Neural cell (in vitro differentiated cells): ENCODE measurements around the gene SRD5A1. TPM values are rescaled to one million over a fixed set of nuclear protein-coding genes. Genes with fewer than 3 reads are reported as not detected.
A peak's percentile ranks its signal among the peaks of the same experiment; 100 is the strongest.

ENCODE experiments used
- H2AFZ ChIP-seq: fragments of 200-600, 300-800 bp; sonication (generic), shearing (Covaris generic); 2 replicates; pipeline ENCODE4 v1.6.0; 2014; ENCODE audit warnings: low read depth, mild to moderate bottlenecking, antibody characterized with exemption, low read length, moderate library complexity
- H3F3A ChIP-seq: fragments of 200-600 bp; shearing (Covaris generic); 2 replicates; pipeline ENCODE4 v1.6.1; 2016; ENCODE audit warnings: mild to moderate bottlenecking, moderate library complexity, mixed read lengths, antibody characterized with exemption, low read length; ENCODE audit not compliant: insufficient read depth, poor library complexity, severe bottlenecking
- H3K27ac ChIP-seq: fragments of 200-600, 300-800 bp; sonication (generic), shearing (Covaris generic); 2 replicates; pipeline ENCODE4 v1.5.1; 2014; ENCODE audit warnings: mild to moderate bottlenecking, low read length, moderate library complexity
- H3K27me3 ChIP-seq: fragments of 300-800, 200-600 bp; sonication (generic), shearing (Covaris generic); 2 replicates; pipeline ENCODE4 v1.6.0; 2014; ENCODE audit warnings: mild to moderate bottlenecking, low read depth, low read length, moderate library complexity; ENCODE audit not compliant: insufficient read depth
- H3K36me3 ChIP-seq: fragments of 300-800, 200-600 bp; sonication (generic), shearing (Covaris generic); 2 replicates; pipeline ENCODE4 v1.5.1; 2014; ENCODE audit warnings: mild to moderate bottlenecking, antibody characterized with exemption, low read length, moderate library complexity; ENCODE audit not compliant: insufficient read depth
- H3K4me2 ChIP-seq: fragments of 300-800, 200-600 bp; sonication (generic), shearing (Covaris generic); 2 replicates; pipeline ENCODE4 v1.6.0; 2014; ENCODE audit warnings: mild to moderate bottlenecking, low read length
- H3K4me3 ChIP-seq: fragments of 300-800, 200-600 bp; sonication (generic), shearing (Covaris generic); 2 replicates; pipeline ENCODE4 v1.5.1; 2014; ENCODE audit warnings: mild to moderate bottlenecking, low read length, moderate library complexity
- H3K79me2 ChIP-seq: fragments of 200-600 bp; shearing (Covaris generic); replicated peaks from 2 replicates; pipeline ENCODE4 v1.6.0; 2014; ENCODE audit warnings: mild to moderate bottlenecking, low read length, moderate library complexity; ENCODE audit not compliant: insufficient read depth
- H3K9ac ChIP-seq: fragments of 300-800, 200-600 bp; sonication (generic), shearing (Covaris generic); 2 replicates; pipeline ENCODE4 v1.6.1; 2016; ENCODE audit warnings: mild to moderate bottlenecking, low read length, mixed read lengths
- H3K9me2 ChIP-seq: fragments of 200-600 bp; shearing (Covaris generic); 2 replicates; pipeline ENCODE4 v1.6.1; 2016; ENCODE audit warnings: mild to moderate bottlenecking, low read length, mixed read lengths; ENCODE audit not compliant: insufficient read depth
- H3K9me3 ChIP-seq: fragments of 200-600, 300-800 bp; sonication (generic), shearing (Covaris generic); 2 replicates; pipeline ENCODE4 v1.6.1; 2016; ENCODE audit warnings: mild to moderate bottlenecking, mixed run types, low read length, moderate library complexity, mixed read lengths
- H4K20me1 ChIP-seq: fragments of 200-600 bp; shearing (Covaris generic); 2 replicates; pipeline ENCODE4 v1.6.1; 2016; ENCODE audit warnings: mild to moderate bottlenecking, mixed run types; ENCODE audit not compliant: insufficient read depth
- EP300 ChIP-seq: fragments of 450-650 bp; conservative IDR thresholded peaks from 2 replicates; pipeline ENCODE4 v1.6.1; 2014; ENCODE audit warnings: antibody characterized with exemption, mild to moderate bottlenecking, moderate library complexity; ENCODE audit not compliant: poor library complexity, severe bottlenecking
- EZH2 ChIP-seq: fragments of 200-600, 300-800 bp; shearing (Covaris generic), sonication (generic); IDR thresholded peaks from 2 replicates; pipeline ENCODE4 v1.6.1; 2014; ENCODE audit warnings: antibody characterized with exemption, low read length, borderline replicate concordance, mild to moderate bottlenecking; ENCODE audit not compliant: insufficient read depth, poor library complexity, severe bottlenecking
- MXI1 ChIP-seq: fragments of 450-650 bp; conservative IDR thresholded peaks from 2 replicates; pipeline ENCODE4 v1.6.1; 2014; ENCODE audit warnings: antibody characterized with exemption, mild to moderate bottlenecking; ENCODE audit not compliant: poor library complexity, severe bottlenecking
- POLR2AphosphoS5 ChIP-seq: IDR thresholded peaks from 2 replicates; pipeline ENCODE4 v1.6.1; 2012
- RAD21 ChIP-seq: fragments of 450-650 bp; conservative IDR thresholded peaks from 2 replicates; pipeline ENCODE4 v1.6.1; 2014; ENCODE audit warnings: antibody characterized with exemption, mild to moderate bottlenecking, moderate library complexity
- SMC3 ChIP-seq: fragments of 450-650 bp; conservative IDR thresholded peaks from 2 replicates; pipeline ENCODE4 v1.6.1; 2014; ENCODE audit warnings: antibody characterized with exemption, mild to moderate bottlenecking, moderate library complexity; ENCODE audit not compliant: poor library complexity
- TAF1 ChIP-seq: IDR thresholded peaks from 2 replicates; pipeline ENCODE4 v1.6.1; 2012; ENCODE audit warnings: low read depth
- polyA plus RNA-seq: library from polyadenylated mRNA; depleted of rRNA; stranded (reverse); fragments of >200 nt; gene quantifications from 2 replicates; pipeline ENCODE4 v1.2.3, GENCODE V29; 2014
- TF ChIP-seq, protein P1 (sequence below): fragments of 450-650 bp; IDR thresholded peaks from 2 replicates; pipeline ENCODE4 v1.5.1; 2014; ENCODE audit warnings: antibody characterized with exemption, mild to moderate bottlenecking, moderate library complexity; ENCODE audit not compliant: poor library complexity, severe bottlenecking
- TF ChIP-seq, protein P2 (sequence below): IDR thresholded peaks from 2 replicates; pipeline ENCODE4 v1.6.1; 2012; ENCODE audit warnings: borderline replicate concordance

The SRD5A1 gene
- polyA plus RNA-seq, 1 donor from 2014 or later, result 122 TPM

DNA sequence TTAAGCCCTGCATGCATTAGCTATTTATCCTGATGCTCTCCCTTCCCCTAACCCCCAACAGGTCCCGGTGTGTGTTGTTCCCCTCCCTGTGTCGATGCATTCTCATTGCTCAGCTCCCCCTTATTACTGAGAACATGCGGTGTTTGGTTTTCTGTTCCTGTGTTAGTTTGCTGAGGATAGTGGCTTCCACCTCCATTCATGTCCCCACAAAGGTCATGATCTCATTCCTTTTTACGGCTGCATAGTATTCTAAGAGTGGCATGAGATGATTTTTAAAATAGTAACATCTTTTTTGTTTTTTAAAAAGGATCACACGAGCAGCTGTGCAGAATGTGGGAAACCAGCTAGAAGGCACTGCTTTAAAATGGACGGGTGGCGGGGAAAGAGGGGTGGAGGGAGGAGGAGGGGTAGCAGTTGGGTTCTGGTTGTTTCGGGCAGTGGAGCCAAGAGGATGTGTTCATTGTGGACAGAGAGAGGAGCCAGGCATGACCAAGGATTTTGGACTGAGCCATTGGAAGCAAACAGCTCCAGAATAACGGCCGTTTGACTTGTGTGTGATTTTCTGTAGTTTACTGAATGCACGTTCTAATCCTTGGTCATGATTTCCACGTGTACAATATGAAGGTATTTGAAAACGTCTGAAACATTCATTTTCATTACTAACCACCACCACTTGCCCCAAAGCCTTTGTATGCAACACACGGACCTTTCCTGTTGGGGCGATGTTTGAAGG is 78.3 kb downstream of the SRD5A1 start (continued):
- TF ChIP-seq RAD21 (no peak), TAF1 (no peak), EZH2 (no peak)

- Histone ChIP-seq H4K20me1 (peaks cover 22% of the 10 kb centered on the region), H3F3A (no peaks in the 10 kb centered on the region), H2AFZ (peak overlapping the region; percentile 53), H3K79me2 (peaks cover 28% of the 10 kb centered on the region), H3K27me3 (no peaks in the 10 kb centered on the region), H3K9ac (peak overlapping the region; percentile 63), H3K9me3 (no peaks in the 10 kb centered on the region), H3K4me2 (peak overlapping the region; percentile 92), H3K27ac (peak overlapping the region; percentile 67), H3K4me3 (peak overlapping the region; percentile 95), H3K9me2 (no peaks in the 10 kb centered on the region), H3K36me3 (no peaks in the 10 kb centered on the region)
- TF ChIP-seq EZH2, result no peak
- TF ChIP-seq, protein P1, sequence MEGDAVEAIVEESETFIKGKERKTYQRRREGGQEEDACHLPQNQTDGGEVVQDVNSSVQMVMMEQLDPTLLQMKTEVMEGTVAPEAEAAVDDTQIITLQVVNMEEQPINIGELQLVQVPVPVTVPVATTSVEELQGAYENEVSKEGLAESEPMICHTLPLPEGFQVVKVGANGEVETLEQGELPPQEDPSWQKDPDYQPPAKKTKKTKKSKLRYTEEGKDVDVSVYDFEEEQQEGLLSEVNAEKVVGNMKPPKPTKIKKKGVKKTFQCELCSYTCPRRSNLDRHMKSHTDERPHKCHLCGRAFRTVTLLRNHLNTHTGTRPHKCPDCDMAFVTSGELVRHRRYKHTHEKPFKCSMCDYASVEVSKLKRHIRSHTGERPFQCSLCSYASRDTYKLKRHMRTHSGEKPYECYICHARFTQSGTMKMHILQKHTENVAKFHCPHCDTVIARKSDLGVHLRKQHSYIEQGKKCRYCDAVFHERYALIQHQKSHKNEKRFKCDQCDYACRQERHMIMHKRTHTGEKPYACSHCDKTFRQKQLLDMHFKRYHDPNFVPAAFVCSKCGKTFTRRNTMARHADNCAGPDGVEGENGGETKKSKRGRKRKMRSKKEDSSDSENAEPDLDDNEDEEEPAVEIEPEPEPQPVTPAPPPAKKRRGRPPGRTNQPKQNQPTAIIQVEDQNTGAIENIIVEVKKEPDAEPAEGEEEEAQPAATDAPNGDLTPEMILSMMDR, result peak; percentile 34
These were observed 78.9 kb downstream of the SRD5A1 start for GRCh38 chr5:6712142-6712576.

DNA sequence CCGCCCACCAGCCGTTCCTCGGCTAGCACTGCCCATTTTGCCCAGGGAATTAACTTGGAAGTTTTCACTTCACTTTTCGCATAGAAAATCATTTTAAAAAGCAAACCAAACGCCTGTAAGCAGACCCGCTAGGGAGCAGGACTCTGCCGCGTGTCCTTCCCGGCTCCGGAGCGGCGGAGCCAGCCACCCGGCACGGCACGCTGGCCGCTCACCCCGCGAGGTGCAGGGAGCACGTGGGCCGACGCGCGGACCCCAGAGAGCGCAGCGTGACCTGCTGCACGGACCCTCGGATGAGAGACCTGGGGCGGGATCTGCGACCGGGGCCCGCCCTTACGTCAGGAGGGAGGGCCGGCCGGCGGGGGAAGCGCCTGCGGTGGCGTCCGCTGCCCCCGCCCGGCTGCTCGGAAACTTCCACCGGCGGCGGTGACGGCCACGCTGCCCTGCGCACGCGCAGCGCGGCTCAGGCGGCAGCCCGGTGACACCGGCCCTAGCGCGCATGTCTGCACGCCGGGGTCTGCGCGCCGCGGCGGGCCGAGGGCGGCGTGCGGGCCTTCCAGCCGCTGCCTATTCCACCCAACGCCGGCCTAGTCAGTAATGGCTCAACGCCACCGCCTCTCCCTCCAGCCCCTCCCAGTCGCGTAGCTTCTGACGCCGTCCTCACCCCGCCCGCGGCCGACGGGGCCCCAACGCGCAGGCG is 79.5 kb downstream of the SRD5A1 start:
- Histone ChIP-seq H3K27ac (peak overlapping the region; percentile 67), H3F3A (no peaks in the 10 kb centered on the region), H3K79me2 (peaks cover 34% of the 10 kb centered on the region), H3K36me3 (no peaks in the 10 kb centered on the region), H4K20me1 (peaks cover 22% of the 10 kb centered on the region), H2AFZ (peak overlapping the region; percentile 53), H3K4me2 (peak overlapping the region; percentile 92), H3K4me3 (peak overlapping the region; percentile 95), H3K9me3 (no peaks in the 10 kb centered on the region), H3K9me2 (no peaks in the 10 kb centered on the region), H3K27me3 (no peaks in the 10 kb centered on the region), H3K9ac (peak overlapping the region; percentile 63)
- TF ChIP-seq EZH2, result no peak
- TF ChIP-seq MXI1, result peak; percentile 99
- peak; percentile 55 for TF ChIP-seq SMC3
- TF ChIP-seq POLR2AphosphoS5, result peak; percentile 67
- TF ChIP-seq EP300, result peak; percentile 54
- TF ChIP-seq RAD21, result peak; percentile 47
- TF ChIP-seq, protein P2, sequence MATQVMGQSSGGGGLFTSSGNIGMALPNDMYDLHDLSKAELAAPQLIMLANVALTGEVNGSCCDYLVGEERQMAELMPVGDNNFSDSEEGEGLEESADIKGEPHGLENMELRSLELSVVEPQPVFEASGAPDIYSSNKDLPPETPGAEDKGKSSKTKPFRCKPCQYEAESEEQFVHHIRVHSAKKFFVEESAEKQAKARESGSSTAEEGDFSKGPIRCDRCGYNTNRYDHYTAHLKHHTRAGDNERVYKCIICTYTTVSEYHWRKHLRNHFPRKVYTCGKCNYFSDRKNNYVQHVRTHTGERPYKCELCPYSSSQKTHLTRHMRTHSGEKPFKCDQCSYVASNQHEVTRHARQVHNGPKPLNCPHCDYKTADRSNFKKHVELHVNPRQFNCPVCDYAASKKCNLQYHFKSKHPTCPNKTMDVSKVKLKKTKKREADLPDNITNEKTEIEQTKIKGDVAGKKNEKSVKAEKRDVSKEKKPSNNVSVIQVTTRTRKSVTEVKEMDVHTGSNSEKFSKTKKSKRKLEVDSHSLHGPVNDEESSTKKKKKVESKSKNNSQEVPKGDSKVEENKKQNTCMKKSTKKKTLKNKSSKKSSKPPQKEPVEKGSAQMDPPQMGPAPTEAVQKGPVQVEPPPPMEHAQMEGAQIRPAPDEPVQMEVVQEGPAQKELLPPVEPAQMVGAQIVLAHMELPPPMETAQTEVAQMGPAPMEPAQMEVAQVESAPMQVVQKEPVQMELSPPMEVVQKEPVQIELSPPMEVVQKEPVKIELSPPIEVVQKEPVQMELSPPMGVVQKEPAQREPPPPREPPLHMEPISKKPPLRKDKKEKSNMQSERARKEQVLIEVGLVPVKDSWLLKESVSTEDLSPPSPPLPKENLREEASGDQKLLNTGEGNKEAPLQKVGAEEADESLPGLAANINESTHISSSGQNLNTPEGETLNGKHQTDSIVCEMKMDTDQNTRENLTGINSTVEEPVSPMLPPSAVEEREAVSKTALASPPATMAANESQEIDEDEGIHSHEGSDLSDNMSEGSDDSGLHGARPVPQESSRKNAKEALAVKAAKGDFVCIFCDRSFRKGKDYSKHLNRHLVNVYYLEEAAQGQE, result no peak
- TF ChIP-seq, protein P1, result peak; percentile 43
- no peak for TF ChIP-seq TAF1
